Measurements from ENCODE around the gene FAM163B.
A peak's percentile ranks its signal among the peaks of the same experiment; 100 is the strongest.

The FAM163B gene

DNA sequence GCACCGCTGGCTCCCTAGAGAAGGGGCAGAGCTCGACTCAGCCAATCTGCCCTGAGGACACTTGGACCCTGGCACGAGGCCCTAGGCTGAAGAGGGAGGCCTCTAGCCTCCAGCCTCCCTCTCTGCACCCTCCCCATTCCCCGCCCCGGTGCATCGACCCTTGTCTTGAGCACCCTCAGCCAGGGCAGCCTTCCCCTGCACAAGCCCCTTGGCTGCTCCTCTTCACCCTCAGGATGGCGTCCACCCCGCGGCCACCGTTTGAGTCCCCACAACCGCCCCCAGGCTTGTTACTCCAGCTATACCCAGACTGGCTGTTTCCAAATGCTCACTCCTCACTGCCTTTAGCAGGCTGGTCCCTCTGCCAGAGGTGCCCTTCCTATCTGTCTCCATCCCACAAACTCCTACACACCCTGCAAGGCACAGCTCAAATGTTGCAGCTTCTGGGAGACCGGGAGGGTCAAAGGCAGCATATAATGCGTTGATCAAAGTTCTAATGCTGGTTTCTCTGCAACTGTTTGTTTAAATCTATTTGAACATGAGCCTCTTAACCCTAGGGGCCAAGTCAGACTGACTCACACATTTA lies 6.5 kb upstream of the FAM163B start:
- DNase-seq: no peak

DNA sequence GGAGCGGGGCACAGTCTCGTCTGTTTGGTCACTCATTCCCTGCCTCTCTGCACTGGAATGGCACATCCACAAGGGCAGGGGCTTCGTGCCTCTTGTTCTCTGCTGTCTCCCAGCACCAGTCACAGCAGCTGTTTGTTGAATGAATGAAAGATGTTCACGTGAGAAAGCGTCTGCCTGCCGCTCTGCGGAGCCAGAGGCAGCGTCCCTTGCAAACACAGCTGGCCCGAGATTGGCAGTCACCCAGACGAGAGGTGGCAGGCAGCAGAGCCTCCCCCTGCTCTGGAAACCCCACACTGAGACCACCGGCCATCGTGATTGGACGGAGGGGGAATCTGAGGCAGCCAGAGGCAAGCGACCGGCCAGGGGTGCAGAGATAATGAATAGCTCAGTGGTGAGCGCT lies 6.0 kb upstream of the FAM163B start:
- no peak for DNase-seq

DNA sequence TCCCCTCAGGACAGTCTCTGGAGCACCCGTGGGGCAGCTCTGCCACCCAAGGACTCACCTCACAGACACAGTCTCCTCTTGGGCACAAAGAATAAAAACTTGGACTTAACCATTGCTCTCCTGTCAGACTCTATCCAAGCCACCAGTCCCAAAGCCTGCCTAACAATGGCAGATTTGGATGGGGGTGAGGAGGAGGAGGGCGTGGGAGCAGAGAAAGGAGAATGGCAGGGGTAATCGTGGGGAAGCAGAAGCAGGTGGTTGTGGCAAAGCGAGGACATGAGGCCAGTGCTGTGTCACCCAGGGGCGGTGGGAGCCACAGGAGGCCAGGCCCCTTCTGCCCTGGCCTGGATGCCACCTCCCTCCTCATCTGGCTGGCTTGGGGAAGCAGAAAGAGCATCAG lies 5.5 kb upstream of the FAM163B start:
- no peak for DNase-seq

- no peak for DNase-seq
Measured at GRCh38 chr9:133614056-133614455, 4.9 kb upstream of the FAM163B start.

- DNase-seq: no peak
Measured at GRCh38 chr9:133613432-133613831, 4.2 kb upstream of the FAM163B start.

DNA sequence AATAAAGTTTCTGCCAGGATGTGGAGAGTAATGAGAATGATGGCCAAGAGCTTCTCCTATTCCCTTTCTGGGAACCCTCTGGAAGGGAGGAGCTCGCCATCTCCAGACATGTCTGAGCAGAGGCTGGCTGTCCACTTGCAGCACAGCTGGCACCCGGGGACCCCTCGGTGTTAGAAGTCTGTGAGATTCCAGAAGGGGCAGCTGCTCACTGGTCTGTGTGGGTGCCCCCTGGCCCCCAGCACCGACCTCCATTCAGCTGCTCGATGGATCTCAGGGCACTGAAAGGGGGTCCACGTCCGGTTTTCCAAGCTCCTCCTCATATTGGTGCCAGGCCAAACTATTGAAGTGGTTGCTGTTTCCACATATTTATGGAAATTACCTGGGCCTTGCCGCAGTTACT lies 3.6 kb upstream of the FAM163B start:
- no peak for DNase-seq

GRCh38 chr9:133612051-133612450 lies 2.9 kb upstream of the FAM163B start:
- DNase-seq: no peak

DNA sequence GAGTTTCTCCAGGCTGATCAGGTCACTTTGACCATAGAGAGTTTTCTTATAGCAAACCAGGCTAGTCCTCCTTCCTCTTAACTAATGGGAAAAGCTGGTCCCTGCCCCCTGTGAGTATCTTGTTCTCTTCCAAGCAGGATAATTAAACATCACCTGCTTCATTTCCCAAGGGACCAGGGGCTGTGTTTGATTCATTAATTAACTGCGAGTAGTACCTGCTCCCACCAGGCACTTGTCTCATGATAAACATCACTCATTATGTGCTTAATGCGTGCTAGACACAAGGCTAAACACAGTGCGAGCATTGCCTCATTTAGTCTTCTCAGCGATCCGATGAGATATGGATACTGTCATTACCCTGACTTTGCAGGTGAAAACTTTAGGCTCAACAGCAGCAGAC lies 1.7 kb upstream of the FAM163B start:
- no peak for DNase-seq

GRCh38 chr9:133608889-133609288 lies 300 bp downstream of the FAM163B start:
- no peak for DNase-seq

GRCh38 chr9:133608382-133608781 lies 807 bp downstream of the FAM163B start:
- DNase-seq: no peak

GRCh38 chr9:133607976-133608375 lies 1.2 kb downstream of the FAM163B start:
- no peak for DNase-seq

GRCh38 chr9:133607381-133607780 lies 1.8 kb downstream of the FAM163B start:
- no peak for DNase-seq

GRCh38 chr9:133606708-133607025 lies 2.5 kb downstream of the FAM163B start:
- DNase-seq: no peak

- DNase-seq: no peak
Measured at GRCh38 chr9:133605856-133606707, 3.1 kb downstream of the FAM163B start.

DNA sequence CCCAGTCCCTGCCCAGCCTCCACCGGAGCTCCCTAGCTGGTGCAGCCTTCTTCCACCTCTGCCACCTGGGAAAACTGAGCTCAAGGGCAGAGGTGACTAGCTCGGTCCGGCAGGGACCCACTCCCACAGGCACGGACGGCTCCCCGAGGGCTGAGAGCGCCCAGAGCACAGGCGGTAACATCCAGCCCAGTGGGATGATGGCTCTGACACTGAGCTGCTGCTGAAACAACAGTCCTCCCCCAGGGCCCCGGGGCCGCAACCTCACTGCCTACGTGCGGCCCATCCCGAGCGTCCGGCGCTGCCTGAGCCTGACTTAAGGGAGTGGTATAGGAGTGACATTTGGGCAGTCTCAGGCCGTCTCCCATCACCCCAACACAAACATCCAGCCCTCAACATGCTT lies 3.7 kb downstream of the FAM163B start:
- DNase-seq: no peak

GRCh38 chr9:133604856-133605255 lies 4.3 kb downstream of the FAM163B start:
- DNase-seq: no peak

- peak; percentile 24 for DNase-seq
Measured at GRCh38 chr9:133604214-133604613, 5.0 kb downstream of the FAM163B start.

DNA sequence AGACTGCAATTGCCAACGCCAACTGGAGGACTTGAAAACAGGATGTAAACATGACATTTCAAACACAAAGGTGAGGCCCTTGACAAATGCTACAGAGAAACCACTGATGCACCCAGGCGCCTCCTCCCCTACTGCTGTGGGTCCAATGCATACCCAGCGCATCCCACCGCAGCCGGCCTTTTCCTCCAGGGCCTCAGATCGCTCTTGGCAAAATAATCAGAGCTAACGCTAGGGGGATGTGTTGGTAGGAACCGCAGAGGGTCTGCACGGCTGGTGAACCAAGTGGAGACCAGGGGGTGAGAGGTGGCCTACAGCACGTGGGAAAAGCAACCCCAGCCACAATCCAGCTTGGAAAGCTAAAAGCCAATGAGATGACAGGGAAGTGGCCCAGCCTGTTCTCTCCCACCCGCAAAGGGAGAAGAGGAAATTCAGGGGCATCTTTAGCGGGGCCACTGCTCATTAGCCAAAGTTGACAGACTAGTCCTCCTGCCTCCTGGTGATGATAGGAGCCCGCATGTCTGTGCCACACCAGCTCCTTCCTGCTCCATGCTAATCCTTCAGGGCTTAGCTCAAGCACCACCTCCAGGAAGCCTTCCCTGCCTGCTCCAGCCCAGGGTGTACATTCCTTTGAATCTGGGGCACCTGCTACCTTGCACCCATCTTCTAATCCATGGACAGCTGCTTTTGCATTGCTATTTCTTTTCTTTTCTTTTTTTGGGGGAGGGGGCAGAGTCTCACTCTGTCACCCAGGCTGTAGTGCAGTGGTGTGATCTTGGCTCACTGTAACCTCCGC lies 5.9 kb downstream of the FAM163B start:
- no peak for DNase-seq

DNA sequence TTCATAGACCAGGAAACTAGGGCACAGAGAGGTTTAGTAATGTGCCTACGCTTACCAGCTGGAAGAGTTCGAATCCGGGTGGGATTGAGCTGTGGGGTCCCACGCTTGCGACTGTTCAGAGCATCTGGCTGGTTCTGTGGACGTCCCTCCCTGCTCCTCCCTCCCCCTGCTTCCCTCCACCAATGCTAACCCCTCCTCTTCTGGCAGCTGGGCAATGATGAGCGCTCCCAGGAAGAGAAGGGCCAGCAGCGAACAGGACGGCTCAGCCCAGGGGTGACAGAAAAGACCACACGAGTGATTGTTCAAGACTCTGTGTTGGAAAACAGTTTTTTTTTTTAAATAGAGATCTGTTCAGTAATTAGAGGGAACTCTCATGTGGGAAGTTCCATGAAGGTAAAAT lies 6.9 kb downstream of the FAM163B start:
- DNase-seq: no peak

GRCh38 chr9:133601746-133602145 lies 7.4 kb downstream of the FAM163B start:
- no peak for DNase-seq

DNA sequence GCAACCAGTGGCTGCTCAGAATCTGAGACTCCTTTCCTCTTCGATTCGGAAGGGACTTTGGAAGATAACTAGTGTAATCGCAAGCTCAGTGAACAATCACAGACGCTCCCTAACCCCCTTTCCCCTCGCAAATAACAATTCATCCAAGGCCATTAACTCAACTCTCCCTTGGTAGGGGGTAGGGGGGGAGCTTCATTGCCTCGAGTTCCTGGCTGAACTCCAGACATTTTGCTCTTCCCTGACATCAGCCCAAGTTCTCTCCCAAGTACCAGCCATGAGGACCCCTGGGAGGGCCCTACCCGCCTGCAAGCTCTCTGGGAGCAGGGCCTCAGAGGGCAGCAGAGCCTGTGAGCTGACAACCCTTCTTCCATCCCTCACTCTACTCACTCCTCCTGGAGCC lies 8.4 kb downstream of the FAM163B start:
- DNase-seq: no peak

- no peak for DNase-seq
Measured at GRCh38 chr9:133599470-133600173, 9.6 kb downstream of the FAM163B start.

- DNase-seq: no peak
Measured at GRCh38 chr9:133598978-133599377, 10.2 kb downstream of the FAM163B start.
